Activated CD8-positive, alpha-beta memory T cell treated with anti-CD3 and anti-CD28 coated beads for 1 hour (primary cell): ENCODE results near the gene RNF14.
A peak's percentile ranks its signal among the peaks of the same experiment; 100 is the strongest.

Source experiments
- DNase-seq, 2 donors: peaks; one replicate each; pipeline ENCODE4 v3.0.0-alpha.2; 2020; ENCODE audit warnings: low read depth in 1 of 2; ENCODE audit errors: extremely low read depth in 1 of 2

The RNF14 gene

GRCh38 chr5:141947316-141947715, 21.6 kb upstream of the RNF14 start:
- DNase-seq = no peak

- no peak for DNase-seq
Observed at GRCh38 chr5:141948812-141949211, 20.1 kb upstream of the RNF14 start.

GRCh38 chr5:141949511-141949910, 19.4 kb upstream of the RNF14 start:
- DNase-seq = no peak

- no peak for DNase-seq
Observed at GRCh38 chr5:141950207-141951005, 18.5 kb upstream of the RNF14 start.

- DNase-seq = no peak
Observed at GRCh38 chr5:141951332-141951781, 17.5 kb upstream of the RNF14 start.

- DNase-seq = no peak
Observed at GRCh38 chr5:141952020-141952419, 16.9 kb upstream of the RNF14 start.

GRCh38 chr5:141954194-141954593, 14.7 kb upstream of the RNF14 start:
- DNase-seq = no peak

GRCh38 chr5:141957367-141957996, 11.4 kb upstream of the RNF14 start:
- DNase-seq = no peak

- DNase-seq = no peak
Observed at GRCh38 chr5:141958113-141958512, 10.8 kb upstream of the RNF14 start, which contains the start of gene PCDH12. Gene PCDH12 (minus strand): TSS chr5:141958202. CDS start chr5:141957851, 351 bp downstream.

- DNase-seq = no peak
Observed at GRCh38 chr5:141958546-141959172, 10.2 kb upstream of the RNF14 start.

GRCh38 chr5:141960018-141960417, 8.9 kb upstream of the RNF14 start:
- no peak for DNase-seq

GRCh38 chr5:141960449-141961323, 8.2 kb upstream of the RNF14 start:
- DNase-seq = peak; percentile 75 to 80

GRCh38 chr5:141961466-141961865, 7.4 kb upstream of the RNF14 start:
- DNase-seq = no peak

- DNase-seq = no peak
Observed at GRCh38 chr5:141963701-141964100, 5.2 kb upstream of the RNF14 start.

GRCh38 chr5:141965071-141965470, 3.8 kb upstream of the RNF14 start:
- no peak for DNase-seq

GRCh38 chr5:141966275-141966962, 2.5 kb upstream of the RNF14 start:
- DNase-seq = no peak

GRCh38 chr5:141966963-141967333, 2.0 kb upstream of the RNF14 start:
- DNase-seq = no peak

GRCh38 chr5:141969783-141970771, 1.2 kb downstream of the RNF14 start:
- no peak for DNase-seq
